Upper lobe of right lung (tissue), 1 donor: ENCODE measurements around the gene SEZ6. TPM values are rescaled to one million over a fixed set of nuclear protein-coding genes. Genes with fewer than 3 reads are reported as not detected.

ENCODE experiments used
- ATAC-seq: fragments of 200-7000 bp; cut with Tn5 transposase; one replicate; pipeline ENCODE4 v1.9.1; 2020; ENCODE audit warnings: mild to moderate bottlenecking, moderate library complexity
- DNase-seq: peaks from one replicate; pipeline ENCODE4 v3.0.0-alpha.2; 2020
- H3K27ac ChIP-seq: fragments of 200-600 bp; one replicate; pipeline ENCODE4 v1.8.0; 2022
- H3K27me3 ChIP-seq: fragments of 200-600 bp; one replicate; pipeline ENCODE4 v1.8.0; 2022; ENCODE audit warnings: mild to moderate bottlenecking
- H3K36me3 ChIP-seq: fragments of 200-600 bp; one replicate; pipeline ENCODE4 v1.8.0; 2022
- H3K4me1 ChIP-seq: fragments of 200-600 bp; one replicate; pipeline ENCODE4 v1.8.0; 2022
- H3K4me3 ChIP-seq: fragments of 200-600 bp; one replicate; pipeline ENCODE4 v1.8.0; 2022; ENCODE audit warnings: mild to moderate bottlenecking
- H3K9me3 ChIP-seq: fragments of 200-600 bp; one replicate; pipeline ENCODE4 v1.8.0; 2022
- CTCF ChIP-seq: fragments of 200-600 bp; IDR thresholded peaks from one replicate; pipeline ENCODE4 v1.8.0; 2022; ENCODE audit warnings: antibody characterized with exemption
- intact Hi-C: fragments of 100-400 bp; cut with DNase I; formaldehyde crosslinking; loops from one replicate; pipeline ENCODE4 v1.11.0; 2022
- total RNA-seq: library from RNA; stranded (reverse); fragmentation: NEBNext Ultra II Directional; extraction: Animal tissue kit (Norgen Biotek cat#: 25700); gene quantifications from one replicate; pipeline ENCODE4 v1.2.1, GENCODE V29; 2021
- donor health status: DM: no; HTN: yes; CAD: no; lungs with severe emphysema.

SEZ6 gene
- total RNA-seq, 1 donor from 2014 or later: not detected

- DNase-seq (no peak), ATAC-seq (no peak)
- TF ChIP-seq CTCF: no peak
- intact Hi-C loops: no loop called here
- Histone ChIP-seq H3K36me3 (no peaks in the 10 kb centered on the region), H3K4me3 (no peak overlapping the region), H3K9me3 (no peaks in the 10 kb centered on the region), H3K4me1 (no peaks in the 10 kb centered on the region), H3K27me3 (peaks cover 51% of the 10 kb centered on the region), H3K27ac (no peak overlapping the region)
These were observed 1.6 kb upstream of the SEZ6 start for GRCh38 chr17:29007456-29007855.

- no peaks in the 10 kb centered on the region for H3K9me3 ChIP-seq
- no peak overlapping the region for H3K27ac ChIP-seq
- no peak overlapping the region for H3K4me3 ChIP-seq
- ATAC-seq (no peak), DNase-seq (no peak)
- H3K4me1 ChIP-seq: no peaks in the 10 kb centered on the region
- no peaks in the 10 kb centered on the region for H3K36me3 ChIP-seq
- intact Hi-C loops: no loop called here
- H3K27me3 ChIP-seq: peaks cover 45% of the 10 kb centered on the region
- TF ChIP-seq CTCF: no peak
These were observed 1.6 kb downstream of the SEZ6 start for GRCh38 chr17:29004081-29004692.

GRCh38 chr17:29003289-29003688, 2.5 kb downstream of the SEZ6 start:
- ATAC-seq (no peak), DNase-seq (no peak)
- H3K27me3 ChIP-seq: peaks cover 49% of the 10 kb centered on the region
- no peak overlapping the region for H3K27ac ChIP-seq
- no peaks in the 10 kb centered on the region for H3K36me3 ChIP-seq
- TF ChIP-seq CTCF: no peak
- no peak overlapping the region for H3K4me3 ChIP-seq
- intact Hi-C loops: no loop called here
- no peaks in the 10 kb centered on the region for H3K4me1 ChIP-seq
- no peaks in the 10 kb centered on the region for H3K9me3 ChIP-seq

GRCh38 chr17:29002811-29003210, 3.0 kb downstream of the SEZ6 start:
- no peak overlapping the region for H3K27ac ChIP-seq
- H3K4me1 ChIP-seq: no peaks in the 10 kb centered on the region
- H3K27me3 ChIP-seq: peaks cover 51% of the 10 kb centered on the region
- ATAC-seq: no peak
- DNase-seq: no peak
- TF ChIP-seq CTCF: no peak
- H3K4me3 ChIP-seq: no peak overlapping the region
- H3K9me3 ChIP-seq: no peaks in the 10 kb centered on the region
- intact Hi-C loops: no loop called here
- no peaks in the 10 kb centered on the region for H3K36me3 ChIP-seq

- DNase-seq (no peak), ATAC-seq (no peak)
- peaks cover 34% of the 10 kb centered on the region for H3K27me3 ChIP-seq
- intact Hi-C loops: no loop called here
- TF ChIP-seq CTCF: no peak
- no peak overlapping the region for H3K27ac ChIP-seq
- H3K9me3 ChIP-seq: no peaks in the 10 kb centered on the region
- H3K4me3 ChIP-seq: no peak overlapping the region
- no peaks in the 10 kb centered on the region for H3K36me3 ChIP-seq
- H3K4me1 ChIP-seq: no peaks in the 10 kb centered on the region
These were observed 4.9 kb downstream of the SEZ6 start for GRCh38 chr17:29000973-29001372.

GRCh38 chr17:28999206-28999605, 6.6 kb downstream of the SEZ6 start:
- TF ChIP-seq CTCF: no peak
- H3K27me3 ChIP-seq: peaks cover 18% of the 10 kb centered on the region
- intact Hi-C loops: no loop called here
- H3K27ac ChIP-seq: no peak overlapping the region
- no peak overlapping the region for H3K4me3 ChIP-seq
- DNase-seq (no peak), ATAC-seq (no peak)
- no peaks in the 10 kb centered on the region for H3K9me3 ChIP-seq
- no peaks in the 10 kb centered on the region for H3K36me3 ChIP-seq
- H3K4me1 ChIP-seq: no peaks in the 10 kb centered on the region
